Left ventricle myocardium inferior (tissue), 1 donor: ENCODE results near the gene KMT5C. TPM values are rescaled to one million over a fixed set of nuclear protein-coding genes. Genes with fewer than 3 reads are reported as not detected.

Source experiments
- DNase-seq: peaks from one replicate; pipeline ENCODE4 v3.0.0-alpha.2; 2020
- H3K27ac ChIP-seq: fragments of 200-600 bp; replicated peaks from 2 replicates; pipeline ENCODE4 v1.8.0; 2021
- H3K27me3 ChIP-seq: fragments of 200-600 bp; 2 replicates; pipeline ENCODE4 v1.8.0; 2021; ENCODE audit warnings: low read depth
- H3K36me3 ChIP-seq: fragments of 200-600 bp; 2 replicates; pipeline ENCODE4 v1.8.0; 2021
- H3K4me1 ChIP-seq: fragments of 200-600 bp; 2 replicates; pipeline ENCODE4 v1.8.0; 2021
- H3K4me3 ChIP-seq: fragments of 200-600 bp; 2 replicates; pipeline ENCODE4 v1.8.0; 2021; ENCODE audit warnings: mild to moderate bottlenecking, moderate library complexity
- H3K9me3 ChIP-seq: fragments of 200-600 bp; replicated peaks from 2 replicates; pipeline ENCODE4 v1.8.0; 2021
- intact Hi-C: fragments of 100-400 bp; cut with micrococcal nuclease; formaldehyde crosslinking; loops from one replicate; pipeline ENCODE4 v1.11.0; 2022
- total RNA-seq: library from RNA; stranded (reverse); fragmentation: NEBNext Ultra II Directional; extraction: Animal tissue kit (Norgen Biotek cat#: 25700); gene quantifications from one replicate; pipeline ENCODE4 v1.2.1, GENCODE V29; 2021
- TF ChIP-seq, protein P1 (sequence below): fragments of 200-600 bp; IDR thresholded peaks from 2 replicates; pipeline ENCODE4 v1.8.0; 2021; ENCODE audit warnings: antibody characterized with exemption, mild to moderate bottlenecking, borderline replicate concordance
- donor health status: DM: no; HTN: yes; CAD: no; lungs with severe emphysema.

The KMT5C gene
- total RNA-seq, 1 donor from 2014 or later: 5.1 TPM

DNA sequence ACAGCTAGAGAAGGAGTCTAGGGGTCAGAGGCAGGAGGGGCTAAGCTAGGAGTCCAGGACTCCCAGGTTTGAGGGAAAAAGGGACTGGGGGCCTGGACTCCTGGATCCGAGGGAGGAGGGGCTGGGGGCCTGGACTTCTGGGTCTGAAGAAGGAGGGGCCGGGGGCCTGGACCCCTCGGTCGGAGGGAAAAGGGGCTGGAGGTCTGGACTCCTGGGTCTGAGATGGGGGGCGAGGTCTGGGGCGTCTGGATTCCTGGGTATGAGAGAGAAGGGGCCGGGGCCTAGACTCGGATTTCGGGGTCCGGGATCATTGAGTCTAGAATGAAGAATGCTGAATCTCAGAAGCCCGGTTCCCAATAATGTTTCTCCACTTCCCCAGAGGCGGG lies 37.4 kb upstream of the KMT5C start:
- intact Hi-C loops: no loop called here
- Histone ChIP-seq H3K9me3 (no peaks in the 10 kb centered on the region), H3K4me3 (no peak overlapping the region), H3K27ac (no peak overlapping the region), H3K36me3 (no peaks in the 10 kb centered on the region), H3K4me1 (peaks cover 4% of the 10 kb centered on the region), H3K27me3 (no peaks in the 10 kb centered on the region)
- no peak for DNase-seq
- TF ChIP-seq, protein P1, sequence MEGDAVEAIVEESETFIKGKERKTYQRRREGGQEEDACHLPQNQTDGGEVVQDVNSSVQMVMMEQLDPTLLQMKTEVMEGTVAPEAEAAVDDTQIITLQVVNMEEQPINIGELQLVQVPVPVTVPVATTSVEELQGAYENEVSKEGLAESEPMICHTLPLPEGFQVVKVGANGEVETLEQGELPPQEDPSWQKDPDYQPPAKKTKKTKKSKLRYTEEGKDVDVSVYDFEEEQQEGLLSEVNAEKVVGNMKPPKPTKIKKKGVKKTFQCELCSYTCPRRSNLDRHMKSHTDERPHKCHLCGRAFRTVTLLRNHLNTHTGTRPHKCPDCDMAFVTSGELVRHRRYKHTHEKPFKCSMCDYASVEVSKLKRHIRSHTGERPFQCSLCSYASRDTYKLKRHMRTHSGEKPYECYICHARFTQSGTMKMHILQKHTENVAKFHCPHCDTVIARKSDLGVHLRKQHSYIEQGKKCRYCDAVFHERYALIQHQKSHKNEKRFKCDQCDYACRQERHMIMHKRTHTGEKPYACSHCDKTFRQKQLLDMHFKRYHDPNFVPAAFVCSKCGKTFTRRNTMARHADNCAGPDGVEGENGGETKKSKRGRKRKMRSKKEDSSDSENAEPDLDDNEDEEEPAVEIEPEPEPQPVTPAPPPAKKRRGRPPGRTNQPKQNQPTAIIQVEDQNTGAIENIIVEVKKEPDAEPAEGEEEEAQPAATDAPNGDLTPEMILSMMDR: no peak

DNA sequence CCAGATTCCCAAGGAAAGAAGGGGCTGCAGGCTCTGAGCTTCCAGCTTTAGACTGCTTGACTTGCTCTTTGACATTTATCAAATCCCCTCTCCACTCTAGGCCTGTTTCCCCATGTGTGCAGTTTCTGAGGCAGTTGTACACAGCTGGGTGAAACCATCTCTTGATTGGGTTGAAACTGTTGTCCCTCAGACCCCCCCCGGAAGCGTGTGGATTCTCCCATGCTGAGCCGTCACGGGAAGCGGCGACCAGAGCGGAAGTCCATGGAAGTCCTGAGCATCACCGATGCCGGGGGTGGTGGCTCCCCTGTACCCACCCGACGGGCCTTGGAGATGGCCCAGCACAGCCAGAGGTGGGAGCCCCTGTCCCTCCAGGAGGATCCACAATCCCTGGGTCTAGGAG lies 36.2 kb upstream of the KMT5C start:
- Histone ChIP-seq H3K36me3 (no peaks in the 10 kb centered on the region), H3K27me3 (no peaks in the 10 kb centered on the region), H3K9me3 (no peaks in the 10 kb centered on the region), H3K4me3 (no peak overlapping the region), H3K4me1 (peaks cover 4% of the 10 kb centered on the region), H3K27ac (no peak overlapping the region)
- no peak for DNase-seq
- TF ChIP-seq, protein P1: no peak
- intact Hi-C loops: no loop called here

DNA sequence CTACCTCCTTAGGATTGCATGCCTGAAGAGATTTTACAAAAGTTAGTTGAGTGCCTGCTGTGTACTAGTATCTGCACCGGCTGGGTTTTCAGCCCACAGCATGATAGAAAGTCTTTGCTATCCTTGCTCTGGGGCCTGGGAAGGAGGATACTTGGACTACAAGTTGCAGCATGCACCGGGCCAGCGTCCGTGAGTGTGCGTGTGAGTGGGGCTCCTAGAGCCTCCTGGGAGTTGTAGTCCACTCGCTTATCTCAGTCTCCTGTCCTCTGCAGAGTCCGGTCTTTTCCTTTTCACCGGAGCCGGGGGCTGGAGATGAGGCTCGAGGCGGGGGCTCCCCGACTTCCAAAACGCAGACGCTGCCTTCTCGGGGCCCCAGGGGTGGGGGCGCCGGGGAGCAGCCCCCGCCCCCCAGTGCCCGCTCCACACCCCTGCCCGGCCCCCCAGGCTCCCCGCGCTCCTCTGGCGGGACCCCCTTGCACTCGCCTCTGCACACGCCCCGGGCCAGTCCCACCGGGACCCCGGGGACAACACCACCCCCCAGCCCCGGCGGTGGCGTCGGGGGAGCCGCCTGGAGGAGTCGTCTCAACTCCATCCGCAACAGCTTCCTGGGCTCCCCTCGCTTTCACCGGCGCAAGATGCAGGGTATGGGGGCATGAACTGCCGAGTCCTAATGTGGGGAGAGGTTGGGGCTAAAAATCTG lies 35.2 kb upstream of the KMT5C start:
- Histone ChIP-seq H3K9me3 (peaks cover 2% of the 10 kb centered on the region), H3K27ac (no peak overlapping the region), H3K27me3 (no peaks in the 10 kb centered on the region), H3K4me3 (no peak overlapping the region), H3K36me3 (no peaks in the 10 kb centered on the region), H3K4me1 (peaks cover 4% of the 10 kb centered on the region)
- intact Hi-C loops: no loop called here
- TF ChIP-seq, protein P1: no peak
- no peak for DNase-seq

DNA sequence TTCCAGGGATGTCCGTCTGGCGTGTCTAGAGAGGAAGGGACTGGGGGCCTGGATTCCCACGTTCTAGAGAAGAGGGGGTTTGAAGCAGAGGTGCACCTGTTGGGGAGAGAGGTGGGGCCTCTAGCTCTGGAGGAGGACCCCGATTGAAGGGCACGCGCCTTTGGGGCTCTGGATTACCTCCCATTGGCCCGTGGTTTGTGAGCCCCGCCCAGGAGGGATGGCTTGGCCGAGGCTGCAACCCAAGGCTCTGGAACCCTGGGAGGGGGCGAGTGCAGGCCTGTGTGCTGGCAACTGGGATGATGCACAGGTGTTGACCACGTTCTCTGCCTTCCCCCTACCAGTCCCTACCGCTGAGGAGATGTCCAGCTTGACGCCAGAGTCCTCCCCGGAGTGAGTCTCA lies 34.7 kb upstream of the KMT5C start:
- peaks cover 5% of the 10 kb centered on the region for H3K9me3 ChIP-seq
- intact Hi-C loops: no loop called here
- no peak overlapping the region for H3K27ac ChIP-seq
- H3K27me3 ChIP-seq: no peaks in the 10 kb centered on the region
- TF ChIP-seq, protein P1: no peak
- no peaks in the 10 kb centered on the region for H3K36me3 ChIP-seq
- no peak for DNase-seq
- peaks cover 4% of the 10 kb centered on the region for H3K4me1 ChIP-seq
- H3K4me3 ChIP-seq: no peak overlapping the region

DNA sequence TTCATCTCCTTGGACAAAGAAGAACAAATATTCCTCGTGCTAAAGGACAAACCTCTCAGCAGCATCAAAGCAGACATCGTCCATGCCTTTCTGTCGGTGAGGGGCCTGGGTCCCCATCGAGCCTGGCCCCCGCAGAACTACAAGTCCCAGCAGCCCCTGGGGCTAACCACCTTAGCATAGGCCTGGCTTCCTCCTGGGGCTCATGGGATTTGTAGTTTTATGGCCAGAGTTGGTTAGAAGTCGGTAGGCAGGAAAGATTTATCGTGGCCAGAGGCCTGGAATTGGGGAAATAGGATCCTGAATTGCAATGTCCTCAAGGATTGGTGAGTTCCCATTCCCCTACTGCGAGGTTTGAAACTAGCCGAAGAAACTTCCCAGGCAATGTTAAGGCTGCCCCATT lies 34.2 kb upstream of the KMT5C start:
- Histone ChIP-seq H3K36me3 (no peaks in the 10 kb centered on the region), H3K4me3 (no peak overlapping the region), H3K9me3 (peaks cover 5% of the 10 kb centered on the region), H3K4me1 (peaks cover 4% of the 10 kb centered on the region), H3K27ac (no peak overlapping the region), H3K27me3 (no peaks in the 10 kb centered on the region)
- no peak for DNase-seq
- intact Hi-C loops: no loop called here
- TF ChIP-seq, protein P1: no peak
